SKM-1 treated with dmso at 0.1 percent for 144 hours (cell line): Measurements from ENCODE around the gene MAGEA3.
"Not testable (repeated sequence)": the region's sequence is repeated elsewhere in the genome, so short reads cannot be mapped to it uniquely, and the experiment has no call there.

Source experiments
- DNase-seq: peaks from one replicate; lab custom pipeline; 2025; ENCODE audit not compliant: unreplicated experiment; lab: John Stamatoyannopoulos, UW

The MAGEA3 gene

GRCh38 chrX:152735860-152736511, 37.4 kb downstream of the MAGEA3 start:
- DNase-seq, result no peak

- not testable (repeated sequence) for DNase-seq
Observed at GRCh38 chrX:152736528-152736927, 37.9 kb downstream of the MAGEA3 start.

- DNase-seq, result no peak
Observed at GRCh38 chrX:152738560-152738959, 40.0 kb downstream of the MAGEA3 start.
